COR-L47 (cell line): ENCODE measurements around the gene GOPC.
A peak's percentile ranks its signal among the peaks of the same experiment; 100 is the strongest.
"Not testable (repeated sequence)": the region's sequence is repeated elsewhere in the genome, so short reads cannot be mapped to it uniquely, and the experiment has no call there.

Experiments used
- DNase-seq: peaks from one replicate; lab custom pipeline; 2025; lab: John Stamatoyannopoulos, UW

Gene GOPC

GRCh38 chr6:117548797-117549301 lies 53.5 kb downstream of the GOPC start:
- peak; percentile 3 for DNase-seq

GRCh38 chr6:117547688-117548621 lies 54.4 kb downstream of the GOPC start:
- no peak for DNase-seq

GRCh38 chr6:117546674-117547073 lies 55.6 kb downstream of the GOPC start:
- no peak for DNase-seq

- DNase-seq, result no peak
These were observed 57.1 kb downstream of the GOPC start for GRCh38 chr6:117545161-117545595.

GRCh38 chr6:117544716-117545115 lies 57.6 kb downstream of the GOPC start:
- no peak for DNase-seq

- no peak for DNase-seq
These were observed 59.8 kb downstream of the GOPC start for GRCh38 chr6:117542493-117542892.

- no peak for DNase-seq
These were observed 61.6 kb downstream of the GOPC start for GRCh38 chr6:117540670-117541069.

- DNase-seq, result no peak
These were observed 63.7 kb downstream of the GOPC start for GRCh38 chr6:117538615-117539014.

GRCh38 chr6:117536317-117536716 lies 66.0 kb downstream of the GOPC start:
- no peak for DNase-seq

GRCh38 chr6:117534974-117535373 lies 67.3 kb downstream of the GOPC start:
- DNase-seq, result no peak

- no peak for DNase-seq
These were observed 68.5 kb downstream of the GOPC start for GRCh38 chr6:117533775-117534174.

GRCh38 chr6:117531809-117532725 lies 70.2 kb downstream of the GOPC start:
- no peak for DNase-seq

- no peak for DNase-seq
These were observed 71.0 kb downstream of the GOPC start for GRCh38 chr6:117531346-117531745.

- no peak for DNase-seq
These were observed 71.7 kb downstream of the GOPC start for GRCh38 chr6:117530467-117531242.

GRCh38 chr6:117525607-117526006 lies 76.7 kb downstream of the GOPC start:
- DNase-seq, result no peak

- no peak for DNase-seq
These were observed 80.4 kb downstream of the GOPC start for GRCh38 chr6:117521791-117522502.

- DNase-seq, result no peak
These were observed 81.5 kb downstream of the GOPC start for GRCh38 chr6:117520603-117521395.

- no peak for DNase-seq
These were observed 83.4 kb downstream of the GOPC start for GRCh38 chr6:117518870-117519269.

- DNase-seq, result not testable (repeated sequence)
These were observed 84.3 kb downstream of the GOPC start for GRCh38 chr6:117517995-117518394.

- DNase-seq, result no peak
These were observed 87.0 kb downstream of the GOPC start for GRCh38 chr6:117515326-117515725.
